ENCODE data around the gene PRKCE.

- TF ChIP-seq POLR2AphosphoS5 (IDR thresholded peaks at IDR 0.05; ENCODE audit: low read depth, low read length) (no peak), TAF1 (IDR thresholded peaks at IDR 0.05; ENCODE audit: borderline replicate concordance, low read depth, low read length) (no peak)
Measured at GRCh38 chr2:46229134-46230063, 577.9 kb downstream of the PRKCE start.
